CD4-positive, alpha-beta T cell treated with Interleukin-6 for 4 hours (primary cell): ENCODE data around the gene FSTL4.

Experiments used
- DNase-seq: peaks from one replicate; pipeline ENCODE4 v3.0.0-alpha.2; 2020; ENCODE audit warnings: mixed read lengths

The FSTL4 gene

DNA sequence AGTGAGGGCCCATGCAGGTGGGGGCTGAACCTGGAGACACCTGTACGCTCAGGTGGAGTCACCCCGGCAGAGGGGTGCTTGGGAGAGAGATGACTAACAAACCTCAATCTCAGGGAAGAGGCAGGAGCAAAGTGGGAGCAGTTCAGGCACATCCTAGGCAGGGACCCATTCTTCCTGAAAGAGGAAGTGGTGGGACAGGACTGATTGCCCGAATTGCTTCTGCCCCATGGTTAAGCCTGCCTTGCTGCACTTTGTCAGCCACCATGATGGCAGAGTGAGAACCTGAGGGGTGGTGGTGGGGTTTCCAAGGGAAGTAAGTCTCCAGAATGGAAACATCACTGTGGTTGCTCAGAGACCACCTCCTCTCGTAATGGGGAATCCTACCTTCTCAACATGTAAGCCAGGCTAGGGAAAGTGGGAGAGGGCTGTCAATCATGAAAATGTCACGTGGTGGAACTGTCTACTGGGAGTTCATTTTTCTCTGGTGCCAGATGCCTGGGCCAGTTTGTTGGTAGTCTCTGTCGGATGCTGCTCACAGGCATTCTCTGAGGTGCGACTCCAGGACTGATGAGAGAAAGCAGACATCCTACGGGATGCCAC lies 410.2 kb downstream of the FSTL4 start:
- no peak for DNase-seq

DNA sequence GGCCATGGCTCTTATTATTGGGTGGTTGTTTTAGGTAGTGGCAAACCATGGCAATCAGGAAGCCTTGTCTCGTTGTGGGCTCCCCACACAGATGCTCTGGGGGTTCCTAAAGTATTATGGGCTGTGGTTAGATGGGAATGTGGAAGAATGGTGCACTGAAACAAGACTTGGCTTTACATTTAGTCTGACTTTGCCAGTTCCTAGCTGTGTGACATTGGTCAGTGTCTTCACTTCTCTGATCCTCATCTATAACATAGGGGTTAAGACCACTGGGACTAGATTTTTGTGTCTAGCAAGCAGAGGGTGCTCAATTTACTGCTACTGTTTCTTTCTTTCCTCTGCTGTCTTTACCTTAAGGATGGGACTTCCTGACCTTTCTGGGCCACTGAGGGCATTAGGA lies 411.0 kb downstream of the FSTL4 start:
- no peak for DNase-seq

DNA sequence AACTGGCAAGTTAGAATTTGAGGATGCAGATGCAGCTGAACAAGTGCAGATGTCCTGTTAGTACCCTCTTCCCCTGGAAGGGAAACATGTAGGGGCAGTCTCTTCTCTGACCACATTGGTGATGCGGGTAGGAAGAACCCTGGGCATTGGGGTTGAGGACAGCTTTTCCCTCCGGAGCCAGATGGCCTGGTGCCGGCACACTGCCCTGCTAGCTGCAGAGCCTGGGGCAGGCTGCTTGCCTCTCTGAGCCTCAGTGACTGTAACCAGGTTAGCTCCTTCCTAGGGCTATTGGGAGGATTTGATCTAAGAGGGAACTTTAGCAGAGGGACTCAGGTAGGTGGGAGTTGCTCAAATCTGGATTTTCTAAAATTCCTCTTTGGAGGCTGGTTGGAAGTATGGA lies 412.1 kb downstream of the FSTL4 start:
- no peak for DNase-seq

DNA sequence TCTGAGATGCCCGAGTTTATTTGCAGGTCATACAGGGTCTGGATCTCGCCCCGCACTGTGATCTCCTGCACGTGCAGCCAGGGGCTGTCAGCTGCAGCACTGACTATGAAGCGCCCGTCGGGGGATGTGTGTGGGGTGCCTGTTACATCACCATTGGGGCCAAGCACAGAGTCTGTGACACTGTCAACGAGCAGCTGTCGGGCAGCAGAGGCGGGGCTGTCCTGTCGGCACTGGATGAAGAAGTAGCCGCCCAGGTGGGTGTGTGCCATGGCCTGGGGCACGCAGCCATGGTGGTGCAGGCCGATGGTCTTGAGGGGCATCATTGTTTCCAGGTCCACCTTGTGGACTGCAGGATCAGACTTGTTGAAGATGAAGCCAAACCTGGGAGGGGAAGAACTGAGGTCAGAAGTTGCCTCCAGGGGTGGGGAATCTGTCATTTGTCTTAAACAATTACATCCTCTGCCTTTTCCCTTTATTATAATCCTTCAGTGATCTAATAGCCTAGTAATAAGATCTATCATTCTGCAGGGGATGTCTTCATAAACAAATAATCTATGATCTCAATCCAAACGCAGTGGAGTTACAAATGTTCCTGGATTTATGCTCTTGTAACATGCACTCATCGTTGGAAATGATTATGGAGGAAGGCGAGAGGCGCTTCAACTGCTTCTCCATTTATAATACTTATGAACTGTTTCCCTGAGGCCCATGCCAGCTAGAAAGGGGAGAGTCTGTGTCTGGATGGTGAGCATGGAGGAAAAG lies 412.7 kb downstream of the FSTL4 start:
- no peak for DNase-seq

DNA sequence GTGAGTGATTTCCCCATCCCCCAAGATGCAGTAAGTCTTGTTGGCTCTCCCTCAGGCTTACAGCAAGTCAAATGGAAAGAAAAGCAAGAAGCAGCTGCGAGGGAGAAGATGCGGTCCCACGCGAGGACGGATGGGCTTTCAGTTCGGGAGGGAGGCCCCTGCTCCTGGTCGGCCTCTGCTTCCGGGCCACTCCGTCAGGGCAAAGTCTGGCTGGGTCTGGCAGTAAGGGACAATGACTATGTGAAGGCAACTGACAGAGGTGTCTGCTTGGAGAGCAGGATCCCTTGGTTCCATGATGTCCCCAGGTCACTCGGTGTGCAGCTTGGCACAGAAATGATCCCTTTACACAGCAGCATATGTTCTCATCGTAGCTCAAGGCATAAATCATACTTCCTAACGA lies 413.8 kb downstream of the FSTL4 start:
- DNase-seq: no peak

DNA sequence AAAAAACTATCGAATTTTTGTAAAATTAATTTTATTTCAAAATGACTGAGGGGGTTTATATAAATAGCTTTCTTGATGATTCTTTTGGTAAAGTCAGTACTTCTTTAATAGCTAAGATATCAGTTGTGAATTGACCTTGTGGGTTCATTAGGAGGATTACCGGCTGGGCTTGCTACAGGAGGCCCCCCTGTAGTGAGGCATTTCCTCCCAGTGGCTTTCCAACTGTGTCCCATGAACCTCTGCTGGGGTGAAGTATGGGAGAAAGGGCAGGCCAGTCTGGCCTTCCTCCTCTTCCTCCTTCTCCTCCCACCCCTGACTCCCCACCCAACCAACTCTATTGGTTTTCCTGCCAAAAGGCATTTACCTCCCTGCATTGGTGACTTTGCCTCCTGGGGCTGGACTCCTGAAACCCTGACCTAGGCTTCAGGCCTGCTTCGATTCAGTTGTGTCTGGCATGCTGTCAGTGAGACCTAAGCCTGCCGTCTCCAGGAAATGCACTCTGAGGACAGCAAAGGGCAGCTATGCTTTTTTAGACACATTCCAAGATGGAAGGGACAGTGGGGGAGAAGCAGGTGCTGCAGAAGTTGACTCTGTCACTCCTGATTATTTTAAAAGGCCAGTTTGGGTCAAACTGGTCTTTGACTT lies 415.8 kb downstream of the FSTL4 start:
- DNase-seq: no peak

DNA sequence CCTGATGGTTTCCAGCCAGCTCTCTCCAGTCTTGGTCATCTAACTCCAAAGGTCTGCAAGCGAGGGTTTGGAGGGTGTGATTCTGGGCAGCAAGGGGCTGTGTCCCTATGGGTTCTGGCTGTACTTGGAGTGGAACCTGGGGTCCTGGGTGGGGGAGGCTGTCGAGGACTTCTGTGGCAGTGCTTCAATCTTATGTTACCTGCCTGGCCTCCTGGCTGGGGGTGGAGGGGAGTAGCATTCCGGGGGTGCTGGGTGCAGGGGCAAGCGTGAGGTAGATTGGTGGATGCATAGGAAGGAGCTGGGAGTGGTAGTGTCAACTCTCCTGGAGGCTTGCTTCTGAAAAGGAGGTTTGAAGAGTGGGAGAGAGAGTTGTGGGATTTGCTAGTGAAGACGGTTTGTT lies 417.1 kb downstream of the FSTL4 start:
- no peak for DNase-seq

DNA sequence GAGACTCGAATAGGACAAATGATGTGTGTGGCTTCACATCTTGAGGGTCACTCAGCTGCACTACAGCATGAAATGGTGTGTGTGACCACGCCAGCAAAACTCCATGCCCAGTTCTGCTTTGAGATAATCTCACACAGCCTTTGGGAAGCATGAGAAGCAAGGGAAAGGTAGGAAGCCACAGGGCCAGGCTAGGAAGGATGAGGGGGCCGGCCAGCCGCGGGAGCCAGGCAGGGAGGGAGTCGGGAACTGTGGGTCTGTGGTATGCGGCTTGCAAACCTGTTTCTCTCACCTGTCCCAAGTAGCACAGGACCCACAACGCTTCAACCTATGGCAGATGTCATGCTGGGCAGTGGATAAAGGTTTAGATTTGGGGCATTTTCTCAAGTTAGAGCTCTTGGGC lies 418.5 kb downstream of the FSTL4 start:
- no peak for DNase-seq

DNA sequence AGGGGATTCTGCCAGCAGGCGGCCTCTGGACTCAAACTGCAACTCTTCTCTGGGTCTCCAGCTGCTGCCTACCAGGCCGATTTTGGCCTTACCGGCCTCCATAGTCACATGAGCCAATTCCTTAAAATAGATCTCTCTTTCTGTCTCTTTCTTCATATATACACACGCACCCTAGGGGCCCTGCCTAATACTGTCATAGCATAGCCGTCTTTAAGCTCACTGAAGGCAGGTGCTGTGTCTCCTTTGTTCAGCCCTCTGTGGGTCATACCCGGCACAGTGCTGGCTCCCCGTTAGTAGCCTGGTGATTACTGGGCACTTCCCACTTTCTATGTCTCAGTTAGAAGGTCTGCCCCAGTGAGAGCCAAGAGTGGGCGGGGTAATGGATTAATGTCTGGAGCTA lies 419.6 kb downstream of the FSTL4 start:
- no peak for DNase-seq

DNA sequence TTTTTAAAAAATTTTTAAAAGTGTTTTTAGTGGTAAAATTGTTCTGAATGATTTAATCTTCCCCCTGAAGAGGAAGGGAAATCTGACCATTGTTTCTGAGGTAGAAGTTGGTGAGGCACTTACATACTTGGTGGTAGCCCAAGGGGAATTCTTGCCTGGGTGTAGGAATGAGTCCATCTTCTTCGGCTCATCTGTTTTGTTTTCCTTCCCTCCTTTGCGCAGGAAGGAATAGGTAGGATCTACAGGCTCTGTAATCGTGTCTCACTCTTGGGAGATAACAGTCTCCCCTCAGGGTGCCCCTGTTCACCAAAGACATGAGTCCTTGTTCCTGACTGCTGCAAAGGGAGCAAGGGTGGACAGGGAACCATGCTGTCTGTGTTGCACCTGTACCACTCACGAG lies 422.5 kb downstream of the FSTL4 start:
- DNase-seq: no peak

DNA sequence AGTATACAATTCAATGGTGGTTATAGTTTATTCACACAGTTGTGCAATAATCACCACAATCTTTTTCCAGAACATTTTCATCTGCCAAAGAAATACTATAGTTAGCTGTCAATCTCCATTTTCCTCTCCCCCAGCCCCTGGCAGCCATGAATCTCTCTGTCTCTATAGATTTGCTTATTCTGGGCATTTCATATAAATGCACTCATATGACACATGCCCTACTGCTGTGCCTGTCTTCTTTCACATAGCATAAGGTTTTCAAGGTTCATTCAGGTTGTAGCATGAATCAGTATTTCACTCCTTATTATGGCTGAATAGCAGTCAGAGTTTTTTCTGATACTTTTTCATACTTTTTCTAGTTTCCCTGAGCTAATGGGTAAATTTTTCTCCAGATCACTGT lies 432.9 kb downstream of the FSTL4 start:
- DNase-seq: no peak

DNA sequence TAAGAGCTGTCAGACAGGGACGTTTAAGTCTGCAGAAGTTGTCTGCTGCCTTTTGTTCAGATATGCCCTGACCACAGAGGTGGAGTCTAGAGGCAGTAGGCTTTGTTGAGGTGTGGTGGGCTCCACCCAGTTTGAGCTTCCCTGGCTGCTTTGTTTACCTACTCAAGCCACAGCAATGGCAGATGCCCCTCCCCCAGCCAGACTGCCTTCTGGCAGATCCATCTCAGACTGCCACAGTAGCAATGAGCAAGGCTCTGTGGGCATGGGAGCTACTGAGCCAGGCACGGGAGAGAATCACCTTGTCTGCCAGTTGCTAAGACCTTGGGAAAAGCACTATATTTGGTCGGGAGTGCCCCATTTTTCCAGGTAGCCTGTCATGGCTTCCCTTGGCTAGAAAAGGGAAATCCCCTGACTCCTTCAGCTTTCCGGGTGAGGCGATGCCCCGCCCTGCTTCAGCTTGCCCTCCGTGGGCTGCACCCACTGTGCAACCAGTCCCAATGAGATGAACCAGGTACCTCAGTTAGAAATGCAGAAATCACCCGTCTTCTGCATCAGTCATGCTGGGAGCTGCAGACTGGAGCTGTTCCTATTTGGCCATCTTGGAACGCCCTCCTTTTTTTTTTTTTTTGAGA lies 441.5 kb downstream of the FSTL4 start:
- peak; percentile 79 for DNase-seq

DNA sequence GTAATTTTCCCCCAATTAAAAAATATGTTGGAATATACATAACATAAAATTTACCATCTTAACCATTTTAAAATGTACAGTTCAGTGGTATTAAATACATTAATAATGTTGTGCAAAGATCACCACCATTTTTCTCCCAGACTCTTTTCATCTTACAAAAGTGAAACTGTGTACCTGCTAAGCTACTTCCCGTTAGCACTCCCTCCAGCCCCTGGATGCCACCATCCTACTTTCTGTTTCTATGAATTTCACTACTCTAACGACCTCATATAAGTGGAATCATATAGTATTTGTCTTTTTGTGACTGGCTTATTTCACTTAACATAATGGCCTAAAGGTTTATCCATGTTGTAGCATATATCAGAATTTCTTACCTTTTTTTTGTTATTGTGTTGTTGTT lies 447.6 kb downstream of the FSTL4 start:
- peak; percentile 16 for DNase-seq

DNA sequence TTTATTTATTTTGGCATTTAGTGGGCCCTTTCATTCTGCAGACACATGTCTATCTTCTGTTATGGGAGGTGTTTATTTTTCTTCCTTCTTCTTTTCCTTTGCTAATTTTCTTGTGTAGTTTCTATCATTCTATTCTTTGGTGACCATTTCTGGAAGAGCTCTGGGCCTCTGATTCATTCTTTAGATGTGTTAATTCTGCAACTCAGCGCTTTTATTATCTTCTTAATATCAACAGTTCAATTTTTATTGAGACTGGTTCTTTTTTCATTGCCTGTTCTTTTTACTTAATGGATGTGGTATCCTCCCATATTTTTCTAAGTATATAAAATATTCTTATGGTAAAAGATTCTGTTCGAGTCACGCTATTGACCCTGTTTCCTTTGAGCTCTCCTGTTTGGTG lies 448.5 kb downstream of the FSTL4 start:
- DNase-seq: no peak

DNA sequence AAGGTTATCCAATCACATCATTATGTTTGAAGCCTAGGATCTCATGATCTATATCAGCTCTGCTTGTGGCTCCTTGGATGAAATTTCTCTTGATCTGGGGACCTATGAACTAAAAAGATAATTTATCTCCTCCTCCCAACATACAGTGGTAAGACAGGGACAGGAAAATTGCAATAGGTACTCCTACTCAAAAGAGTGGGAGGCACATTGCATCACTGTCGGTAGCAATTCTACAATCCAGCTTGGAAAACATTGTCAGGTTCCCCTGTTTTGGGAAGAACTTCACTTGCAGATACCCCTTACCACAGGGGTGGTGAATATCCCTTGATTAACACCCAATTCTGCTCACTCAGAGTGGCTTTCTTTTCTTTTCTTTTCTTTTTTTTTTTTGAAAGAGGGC lies 452.8 kb downstream of the FSTL4 start:
- no peak for DNase-seq

DNA sequence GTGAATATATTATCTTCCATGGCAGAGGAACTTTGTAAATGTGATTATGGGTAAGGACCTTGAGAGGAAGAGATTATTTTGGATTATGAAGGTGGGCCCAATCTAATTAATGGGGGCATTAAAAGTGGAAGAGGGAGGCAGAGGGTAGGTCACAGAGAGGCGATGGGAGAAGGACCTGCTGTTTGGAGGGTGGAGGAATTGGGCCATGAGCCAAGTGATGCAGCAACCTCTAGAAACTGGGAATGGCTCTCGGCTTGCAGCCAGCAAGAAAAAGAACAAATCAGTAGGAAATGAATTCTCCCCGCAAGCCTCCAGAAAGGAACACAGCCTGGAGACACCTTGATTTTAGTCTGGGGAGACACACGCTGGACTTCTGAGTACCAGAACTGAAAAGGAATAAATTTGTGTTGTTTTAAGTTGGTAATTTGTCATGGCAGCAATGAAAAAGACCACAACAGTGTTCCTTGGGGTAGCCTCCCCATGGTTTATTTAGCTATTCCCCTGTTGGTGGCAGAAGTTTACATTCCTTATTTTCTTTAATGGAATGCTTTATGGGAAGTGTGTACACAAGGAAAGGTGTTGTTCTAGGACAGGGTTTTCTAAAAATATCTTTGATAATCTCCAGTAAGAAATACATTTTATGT lies 456.9 kb downstream of the FSTL4 start:
- no peak for DNase-seq

DNA sequence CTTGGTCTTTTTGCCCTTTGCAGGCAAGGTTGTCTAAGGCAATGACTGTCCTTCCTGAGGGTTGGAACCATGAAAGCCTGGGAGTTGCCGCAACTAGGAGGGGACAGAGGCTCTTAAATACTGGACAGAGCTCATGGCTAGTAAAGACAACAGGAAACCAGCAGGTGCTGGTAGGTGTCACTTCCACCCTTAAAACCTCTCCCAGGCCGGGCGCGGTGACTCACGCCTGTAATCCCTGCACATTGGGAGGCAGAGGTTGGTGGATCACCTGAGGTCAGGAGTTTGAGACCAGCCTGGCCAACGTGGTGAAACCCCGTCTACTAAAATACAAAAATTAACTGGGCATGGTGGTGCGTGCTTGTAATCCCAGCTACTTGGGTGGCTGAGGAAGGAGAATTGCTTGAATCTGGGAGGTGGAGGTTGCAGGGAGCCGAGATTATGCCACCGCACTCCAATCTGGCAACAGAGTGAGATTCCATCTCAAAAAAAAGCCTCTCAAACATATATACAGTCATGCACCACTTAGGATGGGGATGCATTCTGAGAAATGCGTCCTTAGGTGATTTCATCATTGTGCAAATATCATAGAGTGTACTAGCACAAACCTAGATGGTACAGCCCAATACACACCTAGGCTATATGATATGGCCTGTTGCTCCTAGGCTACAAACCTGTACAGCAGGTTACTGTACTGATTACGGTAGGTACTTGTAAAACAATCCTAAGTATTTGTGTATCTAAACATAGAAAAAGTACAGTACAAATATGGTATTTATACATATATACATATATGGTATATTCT lies 457.9 kb downstream of the FSTL4 start:
- DNase-seq: no peak

DNA sequence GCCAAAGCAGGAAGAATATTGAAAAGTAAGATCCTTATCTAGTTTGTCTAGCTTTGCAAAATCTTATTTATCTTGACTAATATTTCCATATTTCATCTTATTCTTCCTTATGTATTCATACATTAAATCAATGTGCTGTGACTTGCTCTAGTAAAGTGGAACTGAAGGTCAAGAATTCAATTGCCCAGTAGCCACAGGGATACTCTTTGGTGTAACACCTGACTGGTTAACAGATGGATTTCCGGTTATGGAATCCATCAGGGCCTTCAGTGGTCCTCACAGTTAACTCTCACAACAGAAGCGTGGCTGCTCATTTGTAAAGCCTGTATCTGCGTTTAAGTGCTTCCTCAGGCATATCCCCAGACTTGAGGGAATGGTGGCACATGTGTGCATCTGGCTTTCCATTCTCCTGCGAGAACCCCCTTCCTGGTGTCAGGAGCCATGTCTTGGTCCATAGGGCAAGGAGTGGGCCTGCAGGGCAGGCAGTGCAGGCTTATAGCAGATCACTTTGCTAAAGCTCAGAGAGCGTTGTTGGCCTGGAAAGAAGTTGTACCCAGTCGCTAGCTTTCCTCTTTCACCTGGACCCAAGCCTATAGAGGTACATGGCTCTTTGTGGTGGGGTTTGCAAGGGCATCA lies 461.3 kb downstream of the FSTL4 start:
- no peak for DNase-seq

DNA sequence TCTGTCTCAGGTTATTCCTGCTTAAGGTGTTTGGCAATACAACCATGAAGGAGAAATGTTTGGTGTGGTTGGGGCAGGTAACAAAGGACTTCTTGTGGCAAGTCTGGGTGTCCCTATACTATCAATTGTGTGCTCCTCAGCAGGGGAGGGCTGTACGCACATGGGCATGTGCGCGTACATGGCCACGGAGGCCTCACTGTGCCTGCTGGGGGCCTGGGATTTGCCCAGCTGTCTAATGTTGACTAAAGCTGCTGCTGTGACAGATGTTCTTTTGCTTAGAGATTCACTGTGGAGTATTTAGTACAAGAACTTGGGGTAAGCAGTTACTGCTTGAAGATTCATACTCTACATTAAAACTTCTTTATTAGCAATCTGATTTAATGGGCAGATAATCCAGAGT lies 463.0 kb downstream of the FSTL4 start:
- DNase-seq: no peak

DNA sequence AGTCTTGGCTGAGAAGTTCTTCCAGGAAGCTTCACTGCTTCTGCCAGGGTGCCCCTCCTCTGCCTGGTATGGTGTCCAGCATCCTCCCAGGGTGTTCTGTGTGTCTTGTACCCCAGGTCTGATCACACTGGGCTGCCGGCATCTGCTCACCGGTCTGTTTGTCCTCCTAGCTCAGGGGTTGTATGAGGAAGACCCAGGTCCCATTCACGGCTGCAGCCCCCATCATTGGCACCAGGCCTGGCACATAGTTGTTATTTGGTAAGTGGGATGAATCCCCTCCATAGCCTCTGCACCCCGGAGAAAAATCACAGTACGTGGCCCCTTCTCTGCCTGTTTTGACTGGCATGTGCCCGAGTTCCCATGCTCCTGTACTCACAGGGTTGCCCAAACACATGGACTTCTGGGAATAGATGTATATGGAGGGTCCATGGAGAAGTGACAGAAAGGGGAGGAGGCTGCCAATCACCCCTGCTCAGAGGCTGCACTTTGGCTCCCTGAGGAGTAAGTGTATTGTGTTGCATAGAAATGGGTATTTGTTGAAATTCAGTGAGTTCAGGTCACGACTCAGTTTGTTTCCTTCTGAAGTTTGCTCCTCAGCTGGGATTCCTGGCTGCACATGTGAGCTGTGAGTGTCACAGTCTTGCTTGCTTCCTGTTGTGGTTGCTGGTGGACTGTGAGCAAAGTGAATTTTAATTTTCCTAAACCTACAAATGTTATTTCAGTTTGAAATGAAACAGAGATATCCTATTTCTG lies 464.4 kb downstream of the FSTL4 start:
- DNase-seq: peak; percentile 8

DNA sequence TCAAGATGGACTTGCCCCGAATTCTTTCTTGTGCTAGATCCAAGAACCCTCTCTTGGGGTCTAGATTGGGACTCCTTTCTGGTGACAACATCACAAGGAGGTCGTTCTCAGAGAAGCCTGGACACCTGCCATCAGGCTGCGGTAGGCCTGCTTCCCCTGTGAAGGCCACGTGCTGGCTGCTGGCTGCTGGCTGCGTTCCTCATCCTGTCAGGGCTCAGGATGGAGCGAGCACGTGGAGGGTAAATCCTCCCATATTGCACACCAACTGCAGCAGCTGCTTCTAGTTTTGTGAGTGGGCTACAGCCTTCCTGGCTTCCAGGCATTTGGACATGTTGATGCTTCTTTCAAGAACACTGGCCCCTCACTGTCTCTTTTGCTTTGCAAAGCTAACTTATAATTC lies 464.9 kb downstream of the FSTL4 start:
- DNase-seq: peak; percentile 14
